Measurements from ENCODE around the gene DDX41.

Gene DDX41

GRCh38 chr5:177493795-177494345, 22.9 kb downstream of the DDX41 start:
- Histone ChIP-seq H3K27me3 (no peaks in the 10 kb centered on the region), H3K27ac (peak overlapping the region; percentile 92 to 100), H3K9me3 (no peaks in the 10 kb centered on the region), H3K4me3 (peak overlapping the region; percentile 83 to 100), H3K36me3 (peaks cover 33 to 38% (median 35%) of the 10 kb centered on the region in 3 donors), H3K4me1 (peaks cover 7 to 84% (median 78%) of the 10 kb centered on the region in 4 donors)
- no peak for DNase-seq
- TF ChIP-seq, protein P1, sequence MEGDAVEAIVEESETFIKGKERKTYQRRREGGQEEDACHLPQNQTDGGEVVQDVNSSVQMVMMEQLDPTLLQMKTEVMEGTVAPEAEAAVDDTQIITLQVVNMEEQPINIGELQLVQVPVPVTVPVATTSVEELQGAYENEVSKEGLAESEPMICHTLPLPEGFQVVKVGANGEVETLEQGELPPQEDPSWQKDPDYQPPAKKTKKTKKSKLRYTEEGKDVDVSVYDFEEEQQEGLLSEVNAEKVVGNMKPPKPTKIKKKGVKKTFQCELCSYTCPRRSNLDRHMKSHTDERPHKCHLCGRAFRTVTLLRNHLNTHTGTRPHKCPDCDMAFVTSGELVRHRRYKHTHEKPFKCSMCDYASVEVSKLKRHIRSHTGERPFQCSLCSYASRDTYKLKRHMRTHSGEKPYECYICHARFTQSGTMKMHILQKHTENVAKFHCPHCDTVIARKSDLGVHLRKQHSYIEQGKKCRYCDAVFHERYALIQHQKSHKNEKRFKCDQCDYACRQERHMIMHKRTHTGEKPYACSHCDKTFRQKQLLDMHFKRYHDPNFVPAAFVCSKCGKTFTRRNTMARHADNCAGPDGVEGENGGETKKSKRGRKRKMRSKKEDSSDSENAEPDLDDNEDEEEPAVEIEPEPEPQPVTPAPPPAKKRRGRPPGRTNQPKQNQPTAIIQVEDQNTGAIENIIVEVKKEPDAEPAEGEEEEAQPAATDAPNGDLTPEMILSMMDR (IDR thresholded peaks at IDR 0.05): no peak
- intact Hi-C loops (cut with DNase I; ENCODE audit: low total_unique reads): loop anchor here (2.0 kb wide), 1 partner anchor 37 kb away; no protein-coding TSS in a partner anchor

GRCh38 chr5:177492841-177493240, 23.9 kb downstream of the DDX41 start:
- DNase-seq: no peak
- H3K4me1 ChIP-seq: peaks cover 7 to 77% (median 71%) of the 10 kb centered on the region in 4 donors
- peak overlapping the region; percentile 92 to 100 for H3K27ac ChIP-seq
- intact Hi-C loops (cut with DNase I; ENCODE audit: low total_unique reads): loop anchor here (2.0 kb wide), 1 partner anchor 36 kb away; no protein-coding TSS in a partner anchor
- peak overlapping the region; percentile 83 to 100 for H3K4me3 ChIP-seq
- no peaks in the 10 kb centered on the region for H3K27me3 ChIP-seq
- TF ChIP-seq, protein P1 (IDR thresholded peaks at IDR 0.05): no peak
- H3K36me3 ChIP-seq: peaks cover 43 to 48% (median 46%) of the 10 kb centered on the region in 3 donors
- H3K9me3 ChIP-seq: no peaks in the 10 kb centered on the region

- Histone ChIP-seq H3K4me3 (peak overlapping the region; percentile 83 to 100), H3K27ac (peak overlapping the region; percentile 92 to 100), H3K36me3 (peaks cover 50 to 55% (median 52%) of the 10 kb centered on the region in 3 donors), H3K27me3 (no peaks in the 10 kb centered on the region), H3K9me3 (no peaks in the 10 kb centered on the region), H3K4me1 (peaks cover 7 to 77% (median 70%) of the 10 kb centered on the region in 4 donors)
- intact Hi-C loops (cut with DNase I; ENCODE audit: low total_unique reads): loop anchor here (2.0 kb wide), 1 partner anchor 35 kb away; no protein-coding TSS in a partner anchor
- TF ChIP-seq, protein P1 (IDR thresholded peaks at IDR 0.05): no peak
- DNase-seq: no peak
Measured at GRCh38 chr5:177491983-177492746, 24.6 kb downstream of the DDX41 start.

DNA sequence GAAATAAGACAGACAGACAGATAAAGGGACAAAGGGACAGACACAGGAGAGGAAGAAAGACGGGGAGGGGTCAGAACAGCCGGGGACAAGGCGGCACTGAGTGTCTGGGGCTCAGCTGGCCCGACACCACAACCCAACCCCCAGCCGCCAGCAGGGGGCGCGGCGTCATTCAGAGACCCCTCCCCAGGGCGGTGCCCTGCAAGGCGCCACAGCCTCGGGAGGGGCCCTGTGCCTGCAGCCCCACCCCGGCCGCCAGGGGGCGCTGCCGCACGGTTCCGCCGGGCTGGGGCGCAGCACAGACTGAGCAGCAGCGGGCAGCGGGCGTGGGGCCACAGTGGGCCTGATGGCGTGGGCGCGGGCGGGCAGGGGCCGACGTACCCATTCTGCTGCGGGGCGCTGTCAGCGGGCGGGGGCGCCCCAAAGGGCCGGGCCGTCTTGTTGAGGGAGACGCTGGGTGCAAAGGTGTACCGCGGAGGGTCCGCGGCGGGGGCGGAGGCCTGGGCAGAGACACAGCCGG, 25.3 kb downstream of the DDX41 start:
- intact Hi-C loops (cut with DNase I; ENCODE audit: low total_unique reads): no loop called here
- DNase-seq: peak in 1 of 2 donors; percentile 81
- H3K36me3 ChIP-seq: peaks cover 52 to 62% (median 58%) of the 10 kb centered on the region in 3 donors
- TF ChIP-seq, protein P1 (IDR thresholded peaks at IDR 0.05): peak; percentile 85 to 93
- no peaks in the 10 kb centered on the region for H3K9me3 ChIP-seq
- H3K4me1 ChIP-seq: peaks cover 7 to 75% (median 69%) of the 10 kb centered on the region in 4 donors
- H3K4me3 ChIP-seq: peak overlapping the region; percentile 83 to 100
- no peaks in the 10 kb centered on the region for H3K27me3 ChIP-seq
- peak overlapping the region; percentile 92 to 100 for H3K27ac ChIP-seq

DNA sequence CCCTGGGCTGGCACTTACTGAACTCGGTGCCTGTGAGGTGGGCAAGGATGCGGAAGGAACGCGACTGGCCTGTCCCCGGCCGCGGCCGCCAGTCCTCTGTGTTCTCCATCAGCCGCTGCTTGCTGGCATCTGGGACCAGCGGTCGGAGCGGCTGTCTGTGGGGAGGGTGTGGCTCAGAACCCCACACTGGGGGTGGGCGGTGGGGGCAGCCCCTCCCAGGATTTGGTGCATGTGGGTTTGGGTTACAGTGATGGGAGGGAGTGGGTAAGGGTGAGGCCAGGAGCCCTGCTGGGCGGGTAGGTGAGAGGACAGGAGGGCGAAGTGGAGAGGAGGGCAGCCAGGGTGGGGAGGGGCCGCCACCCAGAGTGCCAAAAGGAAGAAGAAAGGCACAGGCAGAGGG, 25.8 kb downstream of the DDX41 start:
- peaks cover 7 to 70% (median 66%) of the 10 kb centered on the region in 4 donors for H3K4me1 ChIP-seq
- peaks cover 57 to 67% (median 59%) of the 10 kb centered on the region in 3 donors for H3K36me3 ChIP-seq
- no peaks in the 10 kb centered on the region for H3K9me3 ChIP-seq
- TF ChIP-seq, protein P1 (IDR thresholded peaks at IDR 0.05): no peak
- intact Hi-C loops (cut with DNase I; ENCODE audit: low total_unique reads): no loop called here
- no peaks in the 10 kb centered on the region for H3K27me3 ChIP-seq
- DNase-seq: no peak
- peak overlapping the region; percentile 92 to 100 for H3K27ac ChIP-seq
- no peak overlapping the region for H3K4me3 ChIP-seq

All from tibial artery (tissue), 4 donors.